HEK293T (cell line): ENCODE measurements around the gene ARID1B.

Experiments
- CTCF ChIA-PET: fragments of 350-600 bp; formaldehyde crosslinking; extraction: SDS; loops from one replicate; lab custom pipeline; 2021; ENCODE audit warnings: antibody characterized with exemption, inconsistent platforms; lab: Yijun Ruan, JAX
- POLR2A ChIA-PET: fragments of 350-600 bp; formaldehyde crosslinking; extraction: SDS; loops from one replicate; lab custom pipeline; 2020; ENCODE audit warnings: antibody characterized with exemption, inconsistent platforms; lab: Yijun Ruan, JAX
- DNase-seq: peaks from one replicate; pipeline ENCODE4 v3.0.0; 2012; ENCODE audit warnings: mixed read lengths; ENCODE audit errors: extremely low spot score
- ARNT ChIP-seq: fragments of 450-650 bp; IDR thresholded peaks from 2 replicates; pipeline ENCODE4 v1.6.1; 2017; ENCODE audit warnings: mild to moderate bottlenecking
- BHLHE40 ChIP-seq: fragments of 450-650 bp; IDR thresholded peaks from 2 replicates; pipeline ENCODE4 v1.6.1; 2016; ENCODE audit warnings: mild to moderate bottlenecking, moderate library complexity, borderline replicate concordance
- CTBP1 ChIP-seq: fragments of 450-650 bp; IDR thresholded peaks from 2 replicates; pipeline ENCODE4 v1.6.1; 2016; ENCODE audit warnings: borderline replicate concordance
- ELF4 ChIP-seq: fragments of 450-650 bp; IDR thresholded peaks from 2 replicates; pipeline ENCODE4 v1.6.1; 2017; ENCODE audit warnings: antibody characterized with exemption
- FOXA1 ChIP-seq: fragments of 450-650 bp; IDR thresholded peaks from 2 replicates; pipeline ENCODE4 v1.6.1; 2016; ENCODE audit warnings: mild to moderate bottlenecking
- FOXK2 ChIP-seq: fragments of 450-650 bp; IDR thresholded peaks from 2 replicates; pipeline ENCODE4 v1.6.1; 2016; ENCODE audit warnings: mild to moderate bottlenecking
- FOXM1 ChIP-seq: fragments of 450-650 bp; IDR thresholded peaks from 2 replicates; pipeline ENCODE4 v1.6.1; 2017; ENCODE audit warnings: mild to moderate bottlenecking, borderline replicate concordance
- HDGF ChIP-seq: fragments of 450-650 bp; IDR thresholded peaks from 2 replicates; pipeline ENCODE4 v1.6.1; 2017; ENCODE audit warnings: antibody characterized with exemption, borderline replicate concordance
- L3MBTL2 ChIP-seq: fragments of 450-650 bp; conservative IDR thresholded peaks from 2 replicates; pipeline ENCODE4 v1.6.1; 2016; ENCODE audit warnings: mild to moderate bottlenecking
- LEF1 ChIP-seq: fragments of 450-650 bp; IDR thresholded peaks from 2 replicates; pipeline ENCODE4 v1.6.1; 2017; ENCODE audit warnings: mild to moderate bottlenecking, borderline replicate concordance
- NFRKB ChIP-seq: fragments of 450-650 bp; IDR thresholded peaks from 2 replicates; pipeline ENCODE4 v1.6.1; 2016; ENCODE audit warnings: mild to moderate bottlenecking, moderate library complexity
- PKNOX1 ChIP-seq: fragments of 450-650 bp; IDR thresholded peaks from 2 replicates; pipeline ENCODE4 v1.6.1; 2016
- SP1 ChIP-seq: fragments of 450-650 bp; IDR thresholded peaks from 2 replicates; pipeline ENCODE4 v1.6.1; 2017
- SUZ12 ChIP-seq: fragments of 450-650 bp; IDR thresholded peaks from 2 replicates; pipeline ENCODE4 v1.6.1; 2016; ENCODE audit warnings: mild to moderate bottlenecking
- TARDBP ChIP-seq: fragments of 450-650 bp; IDR thresholded peaks from 2 replicates; pipeline ENCODE4 v1.6.1; 2016
- ZNF384 ChIP-seq: fragments of 450-650 bp; IDR thresholded peaks from 2 replicates; pipeline ENCODE4 v1.6.1; 2016

ARID1B gene

GRCh38 chr6:156807028-156807427, 29.9 kb downstream of the ARID1B start:
- peak; percentile 59 for DNase-seq
- POLR2A ChIA-PET, result interaction anchor here (1.5 kb wide), 1 partner anchor 12 kb away, joined by 4 read pairs; no protein-coding TSS in a partner anchor
- CTCF ChIA-PET, result interaction anchor here (0.6 to 0.7 kb wide), 3 partner anchors 13 to 217 kb away, joined by 3 to 4 read pairs (median 3); no protein-coding TSS in a partner anchor
- TF ChIP-seq TARDBP (no peak), NFRKB (no peak), FOXM1 (no peak), SP1 (no peak), FOXK2 (no peak), ZNF384 (no peak), HDGF (no peak), CTBP1 (no peak), LEF1 (no peak)

DNA sequence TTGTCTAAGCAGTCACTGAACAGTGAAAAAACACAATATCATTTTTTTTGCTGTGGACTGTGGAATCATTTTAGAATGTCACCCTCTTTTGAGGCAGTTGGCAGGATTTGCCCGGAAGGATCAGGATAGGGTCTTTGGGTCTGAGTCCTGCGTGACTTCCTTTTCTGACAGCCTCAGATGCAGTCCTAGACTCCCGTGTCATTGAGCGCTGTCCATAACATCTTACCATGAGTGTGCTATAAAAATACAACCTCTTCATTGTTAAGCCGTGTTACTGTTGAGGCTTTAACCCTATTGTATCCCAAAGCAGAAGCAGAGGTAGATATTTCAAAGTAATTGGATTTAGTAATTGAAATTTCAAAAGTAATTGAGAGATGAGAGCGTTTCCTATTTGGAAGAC, 30.6 kb downstream of the ARID1B start:
- DNase-seq, result no peak
- CTCF ChIA-PET, result no interaction called here
- TF ChIP-seq FOXM1 (no peak), ZNF384 (no peak), FOXK2 (no peak), NFRKB (no peak), SUZ12 (no peak), ELF4 (no peak), HDGF (no peak), BHLHE40 (no peak), FOXA1 (no peak), TARDBP (no peak), PKNOX1 (no peak), L3MBTL2 (no peak), CTBP1 (no peak), LEF1 (no peak), SP1 (no peak), ARNT (no peak)
- POLR2A ChIA-PET, result interaction anchor here (1.5 kb wide), 1 partner anchor 11 kb away, joined by 4 read pairs; no protein-coding TSS in a partner anchor

DNA sequence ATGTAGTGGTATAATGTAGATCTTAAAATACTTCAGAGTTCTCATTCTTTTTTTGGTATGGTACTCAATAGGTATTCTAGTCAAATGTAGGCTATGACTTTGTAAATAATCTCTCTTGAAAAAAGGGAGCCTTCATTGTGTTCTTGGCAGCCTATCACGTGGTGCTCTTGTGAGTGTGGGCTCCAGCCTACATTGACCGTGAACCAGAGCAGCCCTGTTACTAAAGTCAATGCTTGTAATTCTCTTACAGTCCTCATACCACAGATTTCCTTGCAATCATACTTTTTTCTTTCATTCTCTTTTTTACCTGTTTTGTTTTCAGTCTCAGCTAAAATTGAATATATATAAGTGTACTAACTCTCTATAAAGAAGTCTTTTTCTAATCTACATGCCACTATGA, 31.1 kb downstream of the ARID1B start:
- CTCF ChIA-PET, result no interaction called here
- no peak for DNase-seq
- POLR2A ChIA-PET, result no interaction called here
- 0 out of 2 replicates have a peak, but pooled peaks have one; percentile 25 for TF ChIP-seq L3MBTL2
- no peak for TF ChIP-seq ZNF384

GRCh38 chr6:156809034-156809433, 31.9 kb downstream of the ARID1B start:
- CTCF ChIA-PET, result no interaction called here
- TF ChIP-seq ARNT, result no peak
- no peak for TF ChIP-seq BHLHE40
- TF ChIP-seq TARDBP, result no peak
- no peak for TF ChIP-seq LEF1
- TF ChIP-seq HDGF, result no peak
- TF ChIP-seq SUZ12, result no peak
- TF ChIP-seq NFRKB, result no peak
- TF ChIP-seq FOXM1, result no peak
- no peak for TF ChIP-seq ZNF384
- TF ChIP-seq FOXA1, result no peak
- no peak for TF ChIP-seq ELF4
- TF ChIP-seq FOXK2, result no peak
- no peak for DNase-seq
- POLR2A ChIA-PET, result no interaction called here

DNA sequence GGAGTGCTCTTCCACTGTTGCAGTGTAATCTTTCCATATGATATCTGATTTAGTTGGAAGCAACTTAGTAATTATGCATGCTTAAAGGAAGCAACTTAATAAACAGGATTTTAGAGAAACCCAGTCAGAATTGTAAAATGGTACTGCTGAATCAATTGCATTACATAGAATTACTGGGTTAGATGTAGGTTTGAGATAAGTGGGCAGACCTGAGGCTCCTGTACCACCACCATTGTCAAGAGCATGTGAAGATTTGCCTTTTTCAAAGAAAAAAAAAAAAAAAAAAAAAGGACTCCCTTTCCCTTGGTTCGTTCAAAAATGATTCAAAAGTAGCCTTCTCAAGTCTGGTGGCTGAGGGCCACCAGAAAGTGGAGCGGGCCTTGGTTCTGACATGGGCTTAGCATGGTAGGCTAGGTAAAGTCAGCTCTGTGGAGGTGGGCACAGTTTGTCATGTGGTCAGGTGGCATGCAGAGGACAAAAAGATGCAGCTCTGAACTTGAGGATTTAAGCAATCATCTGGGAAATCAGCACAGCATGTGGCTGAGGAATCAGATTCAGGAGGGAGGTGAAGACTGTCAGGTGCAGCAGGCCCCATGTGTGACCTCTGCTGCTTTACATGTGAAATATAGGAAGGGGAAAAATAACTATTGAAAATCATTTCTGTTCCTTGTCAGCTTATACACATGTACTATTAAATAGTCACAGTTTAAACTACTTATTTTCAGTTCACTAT, 32.4 kb downstream of the ARID1B start:
- CTCF ChIA-PET, result interaction anchor here (0.6 kb wide), 1 partner anchor 63 kb away, joined by 4 read pairs; no protein-coding TSS in a partner anchor
- TF ChIP-seq ZNF384, result 0 out of 2 replicates have a peak, but pooled peaks have one; percentile 14
- TF ChIP-seq TARDBP, result no peak
- POLR2A ChIA-PET, result no interaction called here
- DNase-seq, result no peak

DNA sequence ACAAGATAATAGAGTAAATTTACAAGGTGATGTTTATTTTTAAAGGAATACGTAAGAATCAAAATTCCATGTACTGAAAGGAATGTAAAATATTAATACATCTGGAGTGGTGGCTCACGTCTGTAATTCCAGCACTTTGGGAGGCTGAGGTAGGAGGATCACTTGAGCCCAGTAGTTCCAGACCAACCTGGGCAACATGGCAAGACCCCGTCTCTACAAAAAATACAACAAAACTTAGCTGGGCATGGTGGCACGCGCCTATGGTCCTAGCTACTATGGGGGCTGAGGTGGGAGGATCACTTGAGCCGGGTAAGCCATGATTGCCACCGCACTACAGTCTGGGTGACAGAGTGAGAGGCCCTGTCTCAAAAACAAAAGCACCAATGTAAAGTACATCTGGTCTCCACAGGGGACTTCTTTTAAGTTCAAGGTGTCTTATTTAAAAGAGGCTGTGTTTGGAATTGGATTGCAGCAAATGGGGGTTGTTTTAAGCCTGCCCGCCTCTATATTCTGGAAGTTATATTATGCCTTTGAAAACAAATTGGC, 36.9 kb downstream of the ARID1B start:
- ChIA-PET POLR2A (no interaction called here), CTCF (interaction anchor here (0.7 kb wide), 1 partner anchor 232 kb away, joined by 4 read pairs; no protein-coding TSS in a partner anchor)
- TF ChIP-seq TARDBP (no peak), LEF1 (no peak), ARNT (no peak), PKNOX1 (no peak), SP1 (no peak)
- no peak for DNase-seq

DNA sequence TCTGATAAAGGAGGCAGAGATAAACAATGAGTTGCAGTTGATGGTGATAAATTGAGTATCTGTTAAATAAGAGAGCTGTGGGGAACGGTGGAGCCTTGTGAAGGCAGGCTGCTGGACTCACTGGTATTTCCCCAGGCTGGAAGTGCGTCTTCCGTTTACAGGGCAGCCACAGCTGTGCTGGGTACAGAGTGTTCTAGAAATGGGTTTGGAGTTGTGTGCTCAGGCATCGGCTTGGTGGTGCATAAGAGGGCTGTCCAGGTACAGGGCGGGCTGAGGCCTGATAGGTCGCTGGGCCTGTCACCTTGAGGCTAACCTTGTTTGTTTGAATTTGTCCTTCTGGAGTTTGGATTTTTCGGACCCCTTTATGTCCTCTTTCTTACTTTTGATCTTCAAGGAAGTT, 39.3 kb downstream of the ARID1B start:
- DNase-seq, result no peak
- TF ChIP-seq CTBP1 (no peak), ZNF384 (no peak), PKNOX1 (peak; percentile 72), FOXM1 (no peak), HDGF (no peak), BHLHE40 (no peak), FOXK2 (no peak)
- POLR2A ChIA-PET, result no interaction called here
- CTCF ChIA-PET, result no interaction called here
